Measurements from ENCODE around the gene TMEM132A. TPM values are rescaled to one million over a fixed set of nuclear protein-coding genes. Genes with fewer than 3 reads are reported as not detected.

Gene TMEM132A
- total RNA-seq, 1 donor from 2014 or later, result 34.0 TPM

DNA sequence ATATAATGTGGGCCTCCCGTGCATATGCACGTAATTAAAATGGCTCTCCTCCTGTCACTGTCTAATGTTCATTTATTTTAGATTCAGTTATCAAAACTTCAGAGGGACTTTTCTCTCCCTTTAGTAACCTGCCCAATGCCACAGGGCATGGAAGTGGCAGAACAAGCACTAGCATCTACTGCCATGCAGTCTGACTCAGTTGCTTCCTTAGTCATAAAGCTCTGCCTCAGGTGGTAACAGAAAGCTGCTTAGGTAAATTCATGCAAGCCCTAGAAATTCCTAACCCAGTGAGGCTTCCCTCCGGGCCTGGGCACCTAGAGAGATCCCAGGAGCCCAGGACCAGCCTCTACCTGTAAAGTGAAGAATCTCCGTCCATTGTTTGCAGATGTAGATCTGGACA is 26.8 kb upstream of the TMEM132A start:
- peaks cover 4% of the 10 kb centered on the region for H3K27me3 Mint-ChIP-seq (ENCODE audit: insufficient read depth, low read depth)
- Histone ChIP-seq H3K36me3 (peaks cover 23% of the 10 kb centered on the region), H3K4me2 (no peak overlapping the region), H3K9me3 (ENCODE audit: low read depth) (no peaks in the 10 kb centered on the region), H3F3A (ENCODE audit: low read depth) (peaks cover 7% of the 10 kb centered on the region), H2AFZ (replicated peaks) (no peak overlapping the region), H3K4me1 (no peaks in the 10 kb centered on the region), H3K27me3 (no peaks in the 10 kb centered on the region), H3K79me2 (ENCODE audit: low read depth) (peaks cover 2% of the 10 kb centered on the region), H3K4me3 (no peak overlapping the region), H4K20me1 (ENCODE audit: low read depth) (no peaks in the 10 kb centered on the region), H3K27ac (no peak overlapping the region), H3K9ac (no peak overlapping the region)
- H3K27ac Mint-ChIP-seq, result no peak overlapping the region
- DNase-seq (ENCODE audit: low spot score), result no peak
- H3K4me1 Mint-ChIP-seq, result no peaks in the 10 kb centered on the region
- H3K4me3 Mint-ChIP-seq, result no peak overlapping the region
- H3K9me3 Mint-ChIP-seq, result no peaks in the 10 kb centered on the region
- H3K36me3 Mint-ChIP-seq, result peaks cover 28% of the 10 kb centered on the region
- TF ChIP-seq CTCF (IDR thresholded peaks at IDR 0.05), result no peak
- TF ChIP-seq EZH2 (IDR thresholded peaks at IDR 0.05), result no peak
- TF ChIP-seq EZH2phosphoT487 (IDR thresholded peaks at IDR 0.05), result no peak

DNA sequence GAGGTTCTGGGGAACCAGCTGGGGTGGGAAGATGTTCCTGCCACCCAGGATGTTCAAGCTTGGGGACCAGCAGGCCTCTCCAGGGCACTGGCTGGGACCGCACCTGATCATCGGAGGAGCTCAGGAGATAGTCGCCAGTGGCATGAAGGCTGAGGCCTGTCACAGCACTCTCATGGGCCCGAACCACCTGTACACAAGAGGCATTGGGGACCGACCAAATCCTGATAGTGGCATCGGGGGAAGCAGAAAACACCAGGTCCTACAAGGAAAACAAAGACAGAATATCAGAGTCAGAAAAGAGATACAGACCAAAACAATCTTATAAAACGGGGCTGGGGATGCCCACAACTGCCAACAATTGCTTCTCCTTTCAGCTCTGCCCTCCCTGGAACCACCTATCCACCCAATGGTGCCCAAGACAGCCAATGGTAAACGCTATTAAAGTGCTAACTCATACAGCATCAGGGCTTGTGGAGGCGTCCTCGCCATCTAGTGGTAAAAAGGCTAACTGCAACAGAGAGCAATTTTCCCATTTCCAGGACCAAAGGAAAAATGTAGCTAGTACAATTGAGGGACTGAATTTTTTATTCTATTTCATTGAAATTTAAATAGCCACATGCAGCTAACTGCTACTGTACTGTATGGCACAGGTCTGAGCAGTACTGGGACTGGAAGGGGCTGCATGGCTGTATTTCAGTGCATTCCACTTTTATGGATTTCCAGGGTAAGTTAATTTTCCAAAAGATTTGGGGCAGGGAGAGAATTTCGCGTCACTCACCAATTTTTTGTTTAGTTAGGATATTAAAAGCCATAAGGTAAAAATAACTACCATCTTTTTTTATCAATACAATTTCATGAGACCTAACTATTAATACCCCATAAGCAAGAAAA is 25.0 kb upstream of the TMEM132A start:
- H3K79me2 ChIP-seq (ENCODE audit: low read depth), result peaks cover 20% of the 10 kb centered on the region
- no peak overlapping the region for H3K4me3 Mint-ChIP-seq
- H2AFZ ChIP-seq (replicated peaks), result no peak overlapping the region
- peaks cover 15% of the 10 kb centered on the region for H4K20me1 ChIP-seq (ENCODE audit: low read depth)
- no peak overlapping the region for H3K4me3 ChIP-seq
- H3K9me3 Mint-ChIP-seq, result no peaks in the 10 kb centered on the region
- H3K27ac ChIP-seq, result no peak overlapping the region
- DNase-seq (ENCODE audit: low spot score), result peak; percentile 50
- peaks cover 7% of the 10 kb centered on the region for H3K27me3 Mint-ChIP-seq (ENCODE audit: insufficient read depth, low read depth)
- no peak overlapping the region for H3K27ac Mint-ChIP-seq
- peaks cover 23% of the 10 kb centered on the region for H3K36me3 ChIP-seq
- peaks cover 7% of the 10 kb centered on the region for H3F3A ChIP-seq (ENCODE audit: low read depth)
- TF ChIP-seq EZH2 (IDR thresholded peaks at IDR 0.05) (no peak), CTCF (IDR thresholded peaks at IDR 0.05) (peak; percentile 94), EZH2phosphoT487 (IDR thresholded peaks at IDR 0.05) (no peak)
- H3K36me3 Mint-ChIP-seq, result peaks cover 30% of the 10 kb centered on the region
- no peaks in the 10 kb centered on the region for H3K9me3 ChIP-seq (ENCODE audit: low read depth)
- no peak overlapping the region for H3K9ac ChIP-seq
- no peak overlapping the region for H3K4me2 ChIP-seq
- H3K4me1 Mint-ChIP-seq, result peaks cover 8% of the 10 kb centered on the region
- H3K27me3 ChIP-seq, result no peaks in the 10 kb centered on the region
- no peaks in the 10 kb centered on the region for H3K4me1 ChIP-seq

- H3K9ac ChIP-seq, result no peak overlapping the region
- H3K79me2 ChIP-seq (ENCODE audit: low read depth), result peaks cover 27% of the 10 kb centered on the region
- DNase-seq (ENCODE audit: low spot score), result no peak
- H3K27me3 Mint-ChIP-seq (ENCODE audit: insufficient read depth, low read depth), result peaks cover 7% of the 10 kb centered on the region
- peaks cover 23% of the 10 kb centered on the region for H3K36me3 ChIP-seq
- H3K9me3 Mint-ChIP-seq, result no peaks in the 10 kb centered on the region
- TF ChIP-seq EZH2phosphoT487 (IDR thresholded peaks at IDR 0.05) (no peak), EZH2 (IDR thresholded peaks at IDR 0.05) (no peak), CTCF (IDR thresholded peaks at IDR 0.05) (no peak)
- H2AFZ ChIP-seq (replicated peaks), result no peak overlapping the region
- no peak overlapping the region for H3K27ac ChIP-seq
- no peak overlapping the region for H3K4me3 ChIP-seq
- H3K4me3 Mint-ChIP-seq, result no peak overlapping the region
- peaks cover 27% of the 10 kb centered on the region for H3K36me3 Mint-ChIP-seq
- no peaks in the 10 kb centered on the region for H3K9me3 ChIP-seq (ENCODE audit: low read depth)
- H3K27ac Mint-ChIP-seq, result no peak overlapping the region
- peaks cover 22% of the 10 kb centered on the region for H4K20me1 ChIP-seq (ENCODE audit: low read depth)
- H3F3A ChIP-seq (ENCODE audit: low read depth), result peaks cover 7% of the 10 kb centered on the region
- H3K4me1 ChIP-seq, result peaks cover 6% of the 10 kb centered on the region
- peaks cover 14% of the 10 kb centered on the region for H3K4me1 Mint-ChIP-seq
- no peaks in the 10 kb centered on the region for H3K27me3 ChIP-seq
- no peak overlapping the region for H3K4me2 ChIP-seq
These were observed 24.3 kb upstream of the TMEM132A start for GRCh38 chr11:60899977-60900376.
